Measurements from ENCODE around the gene TDRD6.

GRCh38 chr6:46674410-46674809, 13.3 kb upstream of the TDRD6 start:
- TF ChIP-seq, protein P1, sequence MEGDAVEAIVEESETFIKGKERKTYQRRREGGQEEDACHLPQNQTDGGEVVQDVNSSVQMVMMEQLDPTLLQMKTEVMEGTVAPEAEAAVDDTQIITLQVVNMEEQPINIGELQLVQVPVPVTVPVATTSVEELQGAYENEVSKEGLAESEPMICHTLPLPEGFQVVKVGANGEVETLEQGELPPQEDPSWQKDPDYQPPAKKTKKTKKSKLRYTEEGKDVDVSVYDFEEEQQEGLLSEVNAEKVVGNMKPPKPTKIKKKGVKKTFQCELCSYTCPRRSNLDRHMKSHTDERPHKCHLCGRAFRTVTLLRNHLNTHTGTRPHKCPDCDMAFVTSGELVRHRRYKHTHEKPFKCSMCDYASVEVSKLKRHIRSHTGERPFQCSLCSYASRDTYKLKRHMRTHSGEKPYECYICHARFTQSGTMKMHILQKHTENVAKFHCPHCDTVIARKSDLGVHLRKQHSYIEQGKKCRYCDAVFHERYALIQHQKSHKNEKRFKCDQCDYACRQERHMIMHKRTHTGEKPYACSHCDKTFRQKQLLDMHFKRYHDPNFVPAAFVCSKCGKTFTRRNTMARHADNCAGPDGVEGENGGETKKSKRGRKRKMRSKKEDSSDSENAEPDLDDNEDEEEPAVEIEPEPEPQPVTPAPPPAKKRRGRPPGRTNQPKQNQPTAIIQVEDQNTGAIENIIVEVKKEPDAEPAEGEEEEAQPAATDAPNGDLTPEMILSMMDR (conservative IDR thresholded peaks at IDR 0.05; ENCODE audit: low read depth in 2 of 2), result no peak
- TF ChIP-seq CREB1 (CRISPR knock-in tag; IDR thresholded peaks at IDR 0.05; ENCODE audit: low read depth), result no peak
- no peak for TF ChIP-seq POLR2AphosphoS5 (IDR thresholded peaks at IDR 0.05; ENCODE audit: low read depth)

Data from GM23338 (cell line).